Activated CD8-positive, alpha-beta memory T cell treated with anti-CD3 and anti-CD28 coated beads, Interleukin-2, amount 10 ng/mL, durations not matched to agents 7 days and 5 days (primary cell): ENCODE results near the gene COMMD1. TPM values are rescaled to one million over a fixed set of nuclear protein-coding genes. Genes with fewer than 3 reads are reported as not detected.
"Not testable (repeated sequence)": the region's sequence is repeated elsewhere in the genome, so short reads cannot be mapped to it uniquely, and the experiment has no call there.

ENCODE experiments used
- ATAC-seq: fragments of 150-1000 bp; cut with Tn5 transposase; one replicate; pipeline ENCODE4 v1.10.0; 2021; ENCODE audit warnings: moderate library complexity
- CTCF ChIA-PET: fragments of 350-600 bp; sonication (Branson Sonifier 250); formaldehyde crosslinking; loops from one replicate; lab custom pipeline; 2021; ENCODE audit warnings: antibody characterized with exemption; lab: Charles Lee
- DNase-seq: peaks from one replicate; pipeline ENCODE4 v3.0.0-alpha.2; 2020
- H3K27ac Mint-ChIP-seq: one replicate; pipeline ENCODE4 v1.8.0; 2021; ENCODE audit warnings: mild to moderate bottlenecking, mixed read lengths
- H3K27me3 Mint-ChIP-seq: one replicate; pipeline ENCODE4 v1.8.0; 2021; ENCODE audit warnings: mixed read lengths
- H3K36me3 Mint-ChIP-seq: one replicate; pipeline ENCODE4 v1.8.0; 2021; ENCODE audit warnings: mild to moderate bottlenecking, mixed read lengths
- H3K4me1 Mint-ChIP-seq: one replicate; pipeline ENCODE4 v1.8.0; 2021; ENCODE audit warnings: mixed read lengths
- H3K4me3 Mint-ChIP-seq: one replicate; pipeline ENCODE4 v1.8.0; 2021; ENCODE audit warnings: mild to moderate bottlenecking, moderate library complexity, mixed read lengths
- H3K9me3 Mint-ChIP-seq: one replicate; pipeline ENCODE4 v1.8.0; 2022; ENCODE audit warnings: low read depth, mixed read lengths
- total RNA-seq, 2 experiments: library from RNA; stranded (reverse); gene quantifications; one replicate each; pipeline ENCODE4 v1.2.3, GENCODE V29; 2021

COMMD1 gene
- total RNA-seq, 2 experiments from 2014 or later: 27.4 to 33.0 TPM

DNA sequence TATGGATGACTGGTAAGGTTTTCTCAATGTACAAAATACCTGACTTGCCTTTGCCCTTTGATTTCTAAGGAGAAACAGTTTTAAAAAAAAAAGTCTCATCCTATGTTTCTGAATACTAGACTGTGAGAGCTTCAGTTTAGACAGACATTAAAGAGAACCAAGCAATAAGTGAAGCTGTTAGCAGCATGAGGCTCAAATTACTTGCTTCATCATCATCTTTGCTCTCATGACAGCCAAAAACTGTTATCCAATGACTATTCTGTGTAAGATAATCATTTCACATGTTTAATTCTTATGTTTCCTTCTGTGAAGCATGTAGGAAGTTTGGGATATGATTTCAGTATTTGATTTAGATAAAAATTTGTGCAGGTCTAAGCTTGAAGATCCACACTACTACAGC lies 129.2 kb downstream of the COMMD1 start:
- DNase-seq (no peak), ATAC-seq (no peak)
- H3K27ac Mint-ChIP-seq: no peak overlapping the region
- no peak overlapping the region for H3K4me3 Mint-ChIP-seq
- no peaks in the 10 kb centered on the region for H3K9me3 Mint-ChIP-seq
- H3K36me3 Mint-ChIP-seq: peaks cover 2% of the 10 kb centered on the region
- H3K4me1 Mint-ChIP-seq: peaks cover 14% of the 10 kb centered on the region
- H3K27me3 Mint-ChIP-seq: no peaks in the 10 kb centered on the region
- CTCF ChIA-PET: no interaction called here

DNA sequence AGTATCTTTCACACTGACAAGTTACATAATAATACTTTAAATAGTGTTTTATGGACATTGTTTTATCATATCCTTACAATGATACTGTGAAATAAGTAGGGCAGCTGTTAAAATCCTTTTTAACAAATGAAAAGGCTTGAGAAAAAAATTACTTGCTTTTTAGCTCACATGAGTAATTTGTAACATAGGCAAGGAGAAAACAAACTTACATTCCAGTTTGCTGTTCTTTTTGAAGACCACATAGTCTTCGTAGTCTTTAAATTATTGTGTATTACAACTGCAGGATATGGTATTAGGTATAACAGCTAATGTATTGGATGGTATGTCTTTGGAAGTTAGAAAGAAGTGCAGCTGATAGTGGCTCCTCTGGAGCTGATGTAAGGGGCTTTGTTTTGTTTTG lies 130.8 kb downstream of the COMMD1 start:
- ATAC-seq: no peak
- Mint-ChIP-seq H3K36me3 (peaks cover 3% of the 10 kb centered on the region), H3K27ac (no peak overlapping the region), H3K4me3 (no peak overlapping the region), H3K27me3 (no peaks in the 10 kb centered on the region), H3K4me1 (peaks cover 20% of the 10 kb centered on the region), H3K9me3 (no peaks in the 10 kb centered on the region)
- CTCF ChIA-PET: interaction anchor here (1.4 kb wide), 1 partner anchor 41 kb away, joined by 3 read pairs; no protein-coding TSS in a partner anchor
- no peak for DNase-seq

DNA sequence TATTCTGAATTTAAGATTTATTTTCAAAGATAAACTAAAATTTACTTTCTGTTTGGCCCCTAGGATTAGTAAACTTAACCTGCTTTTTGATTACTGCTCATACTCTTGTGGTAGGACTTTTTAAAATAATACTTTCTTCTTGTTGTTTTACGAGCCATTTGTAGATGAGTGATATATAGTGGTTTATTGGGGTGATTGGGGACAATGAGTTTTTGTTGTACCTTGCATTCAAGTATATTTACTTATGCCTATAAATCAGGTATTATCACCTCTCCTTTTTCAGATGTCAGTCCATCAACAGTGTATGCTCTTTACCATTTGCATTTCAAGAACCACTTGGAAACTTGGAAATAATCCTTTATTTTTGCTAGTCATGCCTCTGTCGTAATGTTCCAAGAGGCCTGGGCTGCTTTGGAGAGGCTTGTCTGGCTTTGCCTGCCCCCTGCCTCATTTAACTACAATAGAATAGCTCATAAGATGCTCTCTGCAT lies 131.3 kb downstream of the COMMD1 start:
- CTCF ChIA-PET: interaction anchor here (1.0 kb wide), 1 partner anchor 265 kb away, joined by 4 read pairs; no protein-coding TSS in a partner anchor
- no peak overlapping the region for H3K4me3 Mint-ChIP-seq
- H3K9me3 Mint-ChIP-seq: no peaks in the 10 kb centered on the region
- no peak overlapping the region for H3K27ac Mint-ChIP-seq
- H3K27me3 Mint-ChIP-seq: no peaks in the 10 kb centered on the region
- ATAC-seq: no peak
- H3K36me3 Mint-ChIP-seq: peaks cover 4% of the 10 kb centered on the region
- no peak for DNase-seq
- H3K4me1 Mint-ChIP-seq: peaks cover 26% of the 10 kb centered on the region

DNA sequence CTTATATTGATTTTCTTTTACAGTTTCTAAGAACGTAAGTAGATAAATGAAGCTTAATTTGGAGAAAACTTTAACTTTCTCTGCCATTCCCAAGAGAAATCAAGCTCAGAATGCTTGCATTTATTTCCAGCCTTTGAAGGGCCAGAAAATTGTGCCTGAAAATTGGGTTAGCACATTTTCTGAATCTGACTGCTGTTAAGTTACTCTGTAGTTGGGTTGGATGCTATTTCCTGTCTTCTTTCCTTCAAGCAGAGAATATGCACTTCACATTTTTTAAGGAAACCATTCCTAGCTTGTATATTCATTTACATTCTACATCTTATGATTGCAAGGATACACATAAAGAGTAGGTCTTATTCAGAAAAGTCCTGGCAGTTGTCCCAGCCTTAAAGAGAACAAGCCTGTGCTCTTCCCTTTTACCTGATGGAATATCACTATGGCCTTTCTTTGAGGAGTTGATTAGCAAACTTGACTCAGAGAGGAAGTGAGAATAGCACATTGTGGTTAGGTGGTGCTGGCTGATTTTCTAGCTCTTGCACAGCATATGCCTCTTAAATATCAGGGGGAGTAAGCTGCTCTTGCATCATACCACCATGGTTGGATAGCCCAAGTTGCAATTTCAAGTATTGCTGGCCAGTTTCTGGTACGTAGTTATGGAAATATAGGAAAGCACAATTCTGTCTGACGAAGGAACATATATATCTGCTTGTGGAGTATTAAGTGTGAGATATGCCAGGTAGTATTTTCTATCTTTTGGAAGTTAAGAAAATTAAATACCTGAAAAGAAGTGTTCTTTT lies 133.7 kb downstream of the COMMD1 start:
- H3K36me3 Mint-ChIP-seq: peaks cover 17% of the 10 kb centered on the region
- CTCF ChIA-PET: interaction anchor here (1.0 to 1.8 kb wide), 4 partner anchors 13 to 158 kb away, joined by 3 to 6 read pairs (median 3); no protein-coding TSS in a partner anchor
- H3K9me3 Mint-ChIP-seq: peaks cover 5% of the 10 kb centered on the region
- peak overlapping the region; percentile 90 for H3K27ac Mint-ChIP-seq
- H3K4me3 Mint-ChIP-seq: no peak overlapping the region
- no peaks in the 10 kb centered on the region for H3K27me3 Mint-ChIP-seq
- peak; percentile 97 for ATAC-seq
- DNase-seq: peak; percentile 81
- peaks cover 26% of the 10 kb centered on the region for H3K4me1 Mint-ChIP-seq

DNA sequence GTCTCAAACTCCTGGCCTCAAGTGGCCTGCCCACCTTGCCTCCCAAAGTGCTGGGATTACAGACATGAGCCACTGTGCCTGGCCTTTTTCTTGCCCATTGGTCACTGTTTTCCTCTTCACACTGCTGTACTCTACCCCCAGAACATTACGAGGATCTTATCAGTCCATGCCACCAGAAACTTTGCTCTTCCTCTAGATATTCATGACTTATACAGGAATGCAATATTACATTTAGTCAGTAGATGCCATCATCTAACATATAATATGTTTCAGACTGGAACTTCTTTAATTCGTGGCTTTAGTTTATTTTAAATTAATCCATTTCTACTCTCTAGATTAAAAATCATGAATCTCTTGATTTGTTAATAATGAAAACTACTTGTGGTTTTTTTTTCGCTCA lies 135.5 kb downstream of the COMMD1 start:
- Mint-ChIP-seq H3K27me3 (no peaks in the 10 kb centered on the region), H3K4me3 (no peak overlapping the region), H3K36me3 (peaks cover 22% of the 10 kb centered on the region), H3K4me1 (peaks cover 26% of the 10 kb centered on the region), H3K9me3 (peaks cover 7% of the 10 kb centered on the region), H3K27ac (no peak overlapping the region)
- CTCF ChIA-PET: no interaction called here
- ATAC-seq: no peak
- no peak for DNase-seq

DNA sequence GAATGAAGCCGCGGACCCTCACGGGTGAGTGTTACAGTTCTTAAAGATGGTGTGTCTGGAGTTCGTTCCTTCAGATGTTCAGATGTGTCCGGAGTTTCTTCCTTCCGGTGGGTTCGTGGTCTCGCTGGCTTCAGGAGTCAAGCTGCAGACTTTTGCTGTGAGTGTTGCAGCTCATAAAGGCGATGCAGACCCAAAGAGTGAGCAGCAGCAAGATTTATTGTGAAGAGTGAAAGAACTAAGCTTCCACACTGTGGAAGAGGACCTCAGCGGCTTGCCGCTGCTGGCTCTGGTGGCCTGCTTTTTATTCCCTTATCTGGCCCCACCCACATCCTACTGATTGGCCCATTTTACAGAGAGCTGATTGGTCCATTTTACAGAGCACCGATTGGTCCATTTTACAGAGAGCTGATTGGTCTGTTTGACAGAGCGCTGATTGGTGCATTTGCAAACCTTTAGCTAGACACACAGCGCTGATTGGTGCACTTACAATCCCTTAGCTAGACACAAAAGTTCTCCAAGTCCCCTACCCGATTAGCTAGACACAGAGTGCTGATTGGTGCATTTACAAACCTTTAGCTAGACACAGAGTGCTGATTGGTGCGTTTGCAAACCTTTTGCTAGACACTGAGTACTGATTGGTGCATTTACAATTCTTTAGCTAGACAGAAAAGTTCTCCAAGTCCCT lies 136.4 kb downstream of the COMMD1 start:
- DNase-seq, ATAC-seq, CTCF ChIA-PET, H3K9me3 Mint-ChIP-seq, H3K27me3 Mint-ChIP-seq: not testable (repeated sequence)
- Mint-ChIP-seq H3K27ac (peak overlapping the region; percentile 38), H3K4me1 (peaks cover 26% of the 10 kb centered on the region), H3K4me3 (peak overlapping the region; percentile 8), H3K36me3 (peaks cover 22% of the 10 kb centered on the region)

DNA sequence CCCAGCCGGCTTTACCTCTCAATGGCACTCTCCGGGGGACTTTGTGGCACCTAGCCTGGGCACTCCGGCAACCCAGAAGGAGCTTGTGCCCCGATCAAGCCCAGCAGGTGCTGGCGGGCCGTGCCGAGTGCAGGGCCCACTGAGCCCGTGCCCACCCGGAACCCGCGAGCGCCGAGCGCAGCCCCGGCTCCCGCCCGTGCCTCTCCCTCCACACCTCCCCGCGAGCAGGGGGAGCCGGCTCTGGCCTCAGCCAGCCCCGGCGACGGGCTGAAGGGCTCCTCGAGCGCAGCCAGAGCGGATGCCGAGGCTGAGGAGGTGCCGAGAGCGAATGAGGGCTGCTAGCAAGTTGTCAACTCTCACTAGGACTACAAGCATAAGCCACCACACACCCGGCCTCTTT lies 136.9 kb downstream of the COMMD1 start:
- H3K9me3 Mint-ChIP-seq: peaks cover 7% of the 10 kb centered on the region
- CTCF ChIA-PET: no interaction called here
- no peak overlapping the region for H3K27ac Mint-ChIP-seq
- DNase-seq: no peak
- H3K4me1 Mint-ChIP-seq: peaks cover 26% of the 10 kb centered on the region
- no peak overlapping the region for H3K4me3 Mint-ChIP-seq
- no peak for ATAC-seq
- peaks cover 22% of the 10 kb centered on the region for H3K36me3 Mint-ChIP-seq
- H3K27me3 Mint-ChIP-seq: no peaks in the 10 kb centered on the region

DNA sequence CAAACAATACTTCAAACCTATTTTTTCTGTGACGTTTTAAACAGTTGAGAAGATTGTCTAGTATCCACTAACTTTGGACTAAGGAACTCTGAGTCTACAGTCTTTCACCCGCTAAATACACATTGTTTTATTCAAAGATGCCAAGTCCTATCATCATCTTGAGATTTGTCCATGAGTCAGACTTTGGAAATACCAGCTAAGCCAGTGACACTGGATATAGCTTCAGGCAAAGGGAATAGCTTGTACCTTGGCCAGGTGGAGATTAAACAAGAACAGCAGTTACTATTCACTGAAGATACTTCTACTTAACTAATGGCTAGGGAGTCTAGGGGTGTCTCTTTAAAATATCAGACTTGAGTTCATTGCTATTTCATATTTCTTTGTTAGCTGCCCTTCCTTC lies 137.5 kb downstream of the COMMD1 start:
- no peak overlapping the region for H3K27ac Mint-ChIP-seq
- no peak overlapping the region for H3K4me3 Mint-ChIP-seq
- H3K4me1 Mint-ChIP-seq: peaks cover 26% of the 10 kb centered on the region
- CTCF ChIA-PET: no interaction called here
- peaks cover 22% of the 10 kb centered on the region for H3K36me3 Mint-ChIP-seq
- H3K27me3 Mint-ChIP-seq: no peaks in the 10 kb centered on the region
- peaks cover 7% of the 10 kb centered on the region for H3K9me3 Mint-ChIP-seq
- no peak for DNase-seq
- ATAC-seq: no peak

DNA sequence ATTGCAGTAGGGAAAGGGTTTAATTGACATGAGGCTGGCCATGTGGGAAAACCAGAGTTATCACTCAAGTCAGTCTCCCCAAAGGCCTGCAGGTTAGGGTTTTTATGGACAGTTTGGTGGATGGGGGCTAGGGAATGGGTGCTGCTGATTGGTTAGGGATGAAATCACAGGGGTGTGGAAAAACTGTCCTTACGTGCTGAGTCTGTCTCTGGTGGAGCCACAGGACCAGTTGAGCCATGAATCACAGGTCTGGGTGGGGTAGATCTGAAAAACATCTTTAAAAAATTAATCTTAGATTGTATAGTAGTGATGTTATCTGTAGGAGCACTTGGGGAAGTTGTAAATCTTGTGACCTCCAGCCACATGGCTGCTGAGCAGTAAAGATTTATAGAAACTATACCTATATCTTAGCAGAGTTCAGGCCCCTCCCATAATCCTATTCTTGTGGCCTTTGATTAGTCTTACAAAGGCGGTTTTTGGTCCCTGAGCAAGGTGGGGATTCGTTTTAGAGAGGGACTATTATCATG lies 139.6 kb downstream of the COMMD1 start:
- Mint-ChIP-seq H3K4me3 (no peak overlapping the region), H3K27ac (no peak overlapping the region), H3K4me1 (peaks cover 11% of the 10 kb centered on the region), H3K27me3 (no peaks in the 10 kb centered on the region), H3K36me3 (peaks cover 22% of the 10 kb centered on the region), H3K9me3 (peaks cover 7% of the 10 kb centered on the region)
- ATAC-seq (no peak), DNase-seq (no peak)
- CTCF ChIA-PET: no interaction called here

DNA sequence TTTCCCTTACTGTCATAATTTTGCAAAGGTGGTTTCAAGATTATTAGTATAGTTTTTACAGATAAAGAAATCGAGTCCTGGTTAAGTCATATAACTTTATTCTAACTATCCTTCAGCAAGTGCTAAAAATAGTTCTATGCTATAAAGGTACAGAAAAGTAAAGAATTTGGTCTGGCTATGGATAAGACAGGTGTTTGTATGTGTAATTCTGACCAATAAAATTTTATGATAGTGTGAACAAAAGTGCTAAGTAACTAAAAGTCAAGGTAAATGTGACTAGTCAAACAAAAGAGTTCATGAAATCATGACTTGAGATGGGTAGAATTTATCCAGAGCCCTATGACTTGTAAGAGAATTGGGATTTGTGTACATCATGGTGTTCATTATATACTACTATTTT lies 140.7 kb downstream of the COMMD1 start:
- CTCF ChIA-PET: no interaction called here
- H3K27ac Mint-ChIP-seq: no peak overlapping the region
- peaks cover 7% of the 10 kb centered on the region for H3K9me3 Mint-ChIP-seq
- ATAC-seq (no peak), DNase-seq (no peak)
- peaks cover 21% of the 10 kb centered on the region for H3K36me3 Mint-ChIP-seq
- H3K4me1 Mint-ChIP-seq: peaks cover 8% of the 10 kb centered on the region
- no peaks in the 10 kb centered on the region for H3K27me3 Mint-ChIP-seq
- H3K4me3 Mint-ChIP-seq: no peak overlapping the region

DNA sequence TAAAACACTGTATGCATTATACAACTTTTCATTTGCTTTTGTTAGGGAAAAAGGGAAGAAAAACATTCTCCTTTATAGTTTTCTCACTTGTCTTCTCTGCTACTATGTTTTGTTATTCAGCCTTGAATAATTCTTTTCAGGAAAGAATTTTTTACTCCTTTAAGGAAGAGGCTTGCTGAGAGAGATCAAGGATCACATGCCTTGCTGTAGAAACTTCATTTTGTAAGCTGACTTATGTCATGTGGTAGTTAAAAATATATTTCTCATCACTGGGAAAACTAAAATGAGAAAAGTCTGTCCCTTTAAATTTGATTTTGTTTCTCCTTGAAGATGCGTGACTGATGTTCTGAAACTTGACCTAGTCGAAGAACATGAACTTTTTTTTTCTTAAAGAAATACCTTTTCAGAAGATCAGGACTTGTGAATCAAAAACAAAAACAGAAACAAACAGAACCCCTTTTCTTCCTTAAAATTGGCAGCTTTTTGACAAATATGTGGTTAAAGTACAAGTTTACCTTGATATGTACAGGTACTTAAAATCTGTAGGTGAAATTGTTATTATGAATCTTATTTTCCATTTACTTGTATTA lies 145.1 kb downstream of the COMMD1 start:
- Mint-ChIP-seq H3K4me3 (no peak overlapping the region), H3K27ac (no peak overlapping the region), H3K27me3 (no peaks in the 10 kb centered on the region), H3K9me3 (no peaks in the 10 kb centered on the region), H3K36me3 (no peaks in the 10 kb centered on the region), H3K4me1 (peaks cover 14% of the 10 kb centered on the region)
- ATAC-seq (no peak), DNase-seq (no peak)
- CTCF ChIA-PET: no interaction called here

DNA sequence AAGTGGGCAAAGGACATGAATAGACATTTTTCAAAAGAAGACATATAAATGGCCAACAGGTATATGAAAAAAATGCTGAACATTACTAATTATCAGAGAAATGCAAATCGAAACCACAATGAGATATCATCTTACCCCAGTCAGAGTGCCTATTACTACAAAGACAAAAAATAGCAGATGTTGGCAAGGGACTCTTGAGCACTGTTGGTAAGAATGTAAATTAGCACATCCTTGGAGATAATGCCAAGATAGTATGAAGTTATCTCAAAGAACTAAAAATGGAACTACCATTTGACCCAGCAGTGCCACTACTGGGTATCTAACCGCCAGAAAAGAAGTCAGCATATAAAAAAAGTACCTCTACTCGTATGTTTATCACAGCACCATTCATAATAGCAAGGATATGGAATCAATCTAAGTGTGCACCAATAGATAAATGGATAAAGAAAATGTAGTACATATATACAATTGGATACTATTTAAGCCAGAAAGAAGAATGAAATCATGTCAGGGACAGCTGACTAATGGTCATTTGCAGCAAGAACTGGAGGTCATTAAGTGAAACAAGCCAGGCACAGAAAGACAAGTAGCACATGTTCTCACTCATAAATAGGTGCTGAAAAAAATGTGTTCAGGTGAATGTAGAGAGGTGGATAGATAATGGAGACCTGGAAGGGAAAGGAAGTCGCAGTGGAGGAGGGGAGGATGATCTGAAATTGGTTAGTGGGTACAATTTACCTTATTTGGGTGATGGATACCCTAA lies 148.7 kb downstream of the COMMD1 start:
- ATAC-seq (no peak), DNase-seq (no peak)
- CTCF ChIA-PET: no interaction called here
- Mint-ChIP-seq H3K36me3 (no peaks in the 10 kb centered on the region), H3K4me1 (peaks cover 17% of the 10 kb centered on the region), H3K27ac (no peak overlapping the region), H3K9me3 (no peaks in the 10 kb centered on the region), H3K4me3 (no peak overlapping the region), H3K27me3 (no peaks in the 10 kb centered on the region)
